A549 treated with Hydrocortisone at 1 μM for 4 hours (cell line): ENCODE results near the gene ISOC1. TPM values are rescaled to one million over a fixed set of nuclear protein-coding genes. Genes with fewer than 3 reads are reported as not detected.

ENCODE experiments used
- total RNA-seq: library from RNA; stranded (reverse); fragments of 200-300 nt; extraction: Qiagen RNA extraction; gene quantifications from 5 replicates; pipeline ENCODE4 v1.2.3, GENCODE V29; 2022

Gene ISOC1
- total RNA-seq, result 14.8 to 18.7 TPM (median 15.7 TPM) in 5 replicates

DNA sequence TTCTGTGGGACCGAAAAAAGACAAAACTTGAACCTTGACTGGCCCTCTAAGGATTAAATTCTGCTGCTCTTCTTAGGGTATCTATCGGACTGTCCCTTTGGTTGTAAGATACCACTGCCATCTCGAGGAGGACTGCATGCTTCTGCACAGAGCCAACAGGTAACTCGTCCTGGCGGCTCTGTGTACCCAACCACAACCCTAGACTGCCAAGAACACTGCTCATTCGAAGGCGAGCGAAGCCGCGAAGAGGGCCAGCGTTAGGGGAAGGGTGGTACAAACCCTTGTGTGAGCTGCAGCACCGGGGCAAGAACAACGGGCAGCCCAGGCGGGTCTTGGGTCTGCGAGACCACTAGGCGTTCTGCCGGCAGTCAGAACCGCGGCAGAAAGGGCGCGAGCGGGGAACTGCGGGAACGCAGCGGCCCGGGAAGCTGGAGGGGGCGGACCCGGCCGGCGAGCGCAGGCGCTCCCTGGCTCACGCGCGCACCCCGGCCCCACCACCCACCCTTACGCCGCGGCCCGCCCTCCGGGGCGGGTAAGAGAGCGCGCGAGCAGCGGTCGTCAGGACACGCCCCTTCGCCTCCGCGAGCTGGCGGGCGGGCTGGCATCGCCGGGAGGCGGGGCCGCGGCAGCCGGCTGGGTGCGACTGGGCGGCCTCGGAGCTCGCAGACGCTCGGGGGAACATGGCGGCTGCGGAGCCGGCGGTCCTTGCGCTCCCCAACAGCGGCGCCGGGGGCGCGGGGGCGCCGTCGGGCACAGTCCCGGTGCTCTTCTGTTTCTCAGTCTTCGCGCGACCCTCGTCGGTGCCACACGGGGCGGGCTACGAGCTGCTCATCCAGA, at the start of gene ISOC1:
TSS of gene ISOC1 (plus strand) at position 663 of the 837 bp plus-strand sequence. CDS start at position 681, 18 bp downstream.

Other genes with a start within 250 kb of the ISOC1 start
- 0.06 TPM in 2 of 5 replicates, not detected in the others for gene SLC27A6, start 129.3 kb upstream of the ISOC1 start, total RNA-seq